ENCODE measurements around the gene PAM. TPM values are rescaled to one million over a fixed set of nuclear protein-coding genes. Genes with fewer than 3 reads are reported as not detected.
A peak's percentile ranks its signal among the peaks of the same experiment; 100 is the strongest.
"Not testable (repeated sequence)": the region's sequence is repeated elsewhere in the genome, so short reads cannot be mapped to it uniquely, and the experiment has no call there.

PAM gene
- total RNA-seq, 1 donor, result 266 TPM

- H3K4me3 ChIP-seq (ENCODE audit: low read depth, low read length), result no peak overlapping the region
- no peak for DNase-seq (ENCODE audit: low read depth)
- TF ChIP-seq CTCF (IDR thresholded peaks at IDR 0.05; ENCODE audit: insufficient read depth, low read depth, low read length), result no peak
Observed at GRCh38 chr5:102905056-102905455, 150.0 kb downstream of the PAM start.

- not testable (repeated sequence) for H3K4me3 ChIP-seq (ENCODE audit: low read depth, low read length); DNase-seq (ENCODE audit: low read depth)
Observed at GRCh38 chr5:102907099-102907498, 152.0 kb downstream of the PAM start.

GRCh38 chr5:102910240-102911226 is 155.4 kb downstream of the PAM start:
- DNase-seq (ENCODE audit: low read depth), result peak; percentile 16
- no peak for TF ChIP-seq CTCF (IDR thresholded peaks at IDR 0.05; ENCODE audit: insufficient read depth, low read depth, low read length)
- no peak overlapping the region for H3K4me3 ChIP-seq (ENCODE audit: low read depth, low read length)

- peak; percentile 35 for DNase-seq (ENCODE audit: low read depth)
- TF ChIP-seq CTCF (IDR thresholded peaks at IDR 0.05; ENCODE audit: insufficient read depth, low read depth, low read length), result no peak
- no peak overlapping the region for H3K4me3 ChIP-seq (ENCODE audit: low read depth, low read length)
Observed at GRCh38 chr5:102911973-102912372, 156.9 kb downstream of the PAM start.

- TF ChIP-seq CTCF (IDR thresholded peaks at IDR 0.05; ENCODE audit: insufficient read depth, low read depth, low read length), result no peak
- DNase-seq (ENCODE audit: low read depth), result no peak
- no peak overlapping the region for H3K4me3 ChIP-seq (ENCODE audit: low read depth, low read length)
Observed at GRCh38 chr5:102916109-102916508, 161.0 kb downstream of the PAM start.

GRCh38 chr5:102918986-102919610 is 164.0 kb downstream of the PAM start:
- TF ChIP-seq CTCF (IDR thresholded peaks at IDR 0.05; ENCODE audit: insufficient read depth, low read depth, low read length), result no peak

GRCh38 chr5:102920762-102921161 is 165.7 kb downstream of the PAM start:
- no peak overlapping the region for H3K4me3 ChIP-seq (ENCODE audit: low read depth, low read length)
- DNase-seq (ENCODE audit: low read depth), result no peak
- no peak for TF ChIP-seq CTCF (IDR thresholded peaks at IDR 0.05; ENCODE audit: insufficient read depth, low read depth, low read length)

More at GRCh38 chr5:102918986-102919610, 164.0 kb downstream of the PAM start:
- no peak for DNase-seq (ENCODE audit: low read depth)
- no peak overlapping the region for H3K4me3 ChIP-seq (ENCODE audit: low read depth, low read length)
